Measurements from ENCODE around the gene SGTA.

GRCh38 chr19:2793126-2793525, 10.1 kb upstream of the SGTA start:
- no peak for TF ChIP-seq CTCF (IDR thresholded peaks at IDR 0.05)
- no peak for TF ChIP-seq POLR2A (IDR thresholded peaks at IDR 0.05)
